HG02973 (cell line): ENCODE measurements around the gene LRFN3.
"Not testable (repeated sequence)": the region's sequence is repeated elsewhere in the genome, so short reads cannot be mapped to it uniquely, and the experiment has no call there.

ENCODE experiments used
- ATAC-seq: cut with Tn5 transposase; IDR thresholded peaks from one replicate; pipeline ENCODE4 v1.9.1; 2021; ENCODE audit warnings: moderate library complexity; ENCODE audit not compliant: unreplicated experiment

Gene LRFN3

GRCh38 chr19:35973487-35973886 lies 37.3 kb downstream of the LRFN3 start:
- no peak for ATAC-seq

GRCh38 chr19:35975608-35976214 lies 39.5 kb downstream of the LRFN3 start:
- no peak for ATAC-seq

DNA sequence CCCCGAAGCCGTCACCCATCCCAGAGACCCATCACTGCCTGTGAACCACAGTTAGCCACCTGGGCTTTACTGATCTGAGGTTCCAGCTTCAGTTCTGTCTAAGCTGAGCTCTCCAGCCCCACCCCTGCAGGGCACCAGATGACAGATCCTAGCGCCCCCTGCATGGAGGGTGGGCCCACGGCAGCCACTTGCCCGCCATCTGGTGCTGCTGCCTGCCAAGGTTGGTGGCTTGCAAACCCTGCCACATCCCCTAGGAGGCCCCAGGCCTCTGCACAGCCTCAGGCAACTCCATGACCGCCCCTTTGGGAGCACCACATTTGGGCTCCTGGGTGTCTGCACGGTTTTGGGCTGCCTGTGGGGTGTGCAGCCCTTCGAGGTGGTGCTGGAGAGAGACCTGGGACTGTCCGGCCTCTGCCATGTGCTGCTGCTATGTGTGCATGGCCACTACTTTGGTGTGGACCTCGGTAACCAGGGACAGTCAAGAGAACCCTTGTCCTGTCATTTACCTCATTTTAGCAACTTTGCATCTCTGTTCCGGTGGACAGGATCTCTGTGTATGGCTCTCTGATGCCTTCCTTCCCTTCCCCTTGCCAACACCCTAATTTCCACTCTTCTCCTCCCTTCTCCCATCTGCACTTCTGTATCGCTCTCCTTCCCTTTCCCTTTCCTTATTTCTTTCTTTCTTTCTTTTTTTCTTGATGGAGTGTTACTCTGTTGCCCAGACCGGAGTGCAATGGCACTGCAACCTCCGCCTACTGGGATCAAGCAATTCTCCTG lies 41.5 kb downstream of the LRFN3 start:
- no peak for ATAC-seq

DNA sequence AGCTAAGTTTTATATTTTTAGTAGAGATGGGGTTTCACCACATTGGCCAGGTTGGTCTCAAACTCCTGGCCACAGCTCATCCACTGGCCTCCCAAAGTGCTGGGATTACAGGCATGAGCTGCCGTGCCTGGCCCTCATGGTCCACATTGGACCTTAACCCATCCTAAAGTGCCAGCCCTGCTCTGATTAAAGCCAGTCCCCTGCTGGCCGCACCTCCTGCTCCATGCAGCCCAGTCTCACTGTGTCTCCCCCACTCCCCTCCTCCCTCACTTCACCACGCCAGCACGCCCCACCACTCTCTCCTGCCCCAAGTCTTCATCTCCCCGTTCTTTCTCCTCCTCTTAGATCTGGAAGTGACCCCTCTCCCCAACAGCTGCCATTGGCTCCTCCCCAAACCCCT lies 42.1 kb downstream of the LRFN3 start:
- ATAC-seq = no peak

DNA sequence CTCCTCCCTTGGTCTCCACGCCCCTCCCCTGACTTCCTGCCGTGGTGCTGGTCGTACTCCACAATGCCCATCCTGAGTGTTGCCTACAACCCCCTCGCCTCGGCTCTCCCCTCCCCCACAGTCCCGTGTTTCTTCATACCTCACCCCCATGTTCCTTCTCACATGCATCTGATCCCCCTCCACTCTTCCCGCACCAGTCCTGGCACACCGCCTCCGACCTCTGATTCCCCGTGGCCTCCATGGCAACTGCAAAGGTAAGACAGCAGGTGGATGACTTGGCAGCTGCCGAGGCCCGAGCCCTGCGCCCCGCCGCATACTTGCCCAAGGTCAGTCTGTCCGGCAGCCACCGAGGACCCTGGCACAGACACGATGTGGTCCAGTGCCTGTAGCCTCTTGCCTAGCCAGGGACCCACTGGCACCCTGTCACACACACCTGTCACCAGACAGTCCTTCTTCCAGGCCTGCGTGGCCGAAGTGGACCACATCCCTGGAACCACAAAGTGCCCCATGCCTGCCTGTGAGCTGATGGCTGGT lies 42.7 kb downstream of the LRFN3 start:
- ATAC-seq = no peak

DNA sequence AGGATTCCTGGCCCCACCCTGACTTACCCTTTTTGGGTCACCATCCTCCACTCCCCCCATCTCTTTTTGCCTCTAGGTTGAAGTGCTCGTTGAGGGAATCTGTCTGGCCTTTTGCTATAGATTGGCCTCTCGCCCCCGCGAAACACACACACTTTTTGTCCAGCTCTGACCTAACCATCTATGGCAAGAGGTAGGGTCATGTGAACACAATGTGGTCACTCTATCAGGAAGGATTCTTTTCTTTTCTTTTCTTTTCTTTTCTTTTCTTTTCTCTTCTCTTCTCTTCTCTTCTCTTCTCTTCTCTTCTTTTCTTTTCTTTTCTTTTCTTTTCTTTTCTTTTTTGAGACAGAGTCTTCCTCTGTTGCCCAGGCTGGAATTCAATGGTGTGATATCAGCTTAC lies 44.8 kb downstream of the LRFN3 start:
- ATAC-seq = not testable (repeated sequence)

GRCh38 chr19:35983177-35983576 lies 47.0 kb downstream of the LRFN3 start:
- no peak for ATAC-seq

DNA sequence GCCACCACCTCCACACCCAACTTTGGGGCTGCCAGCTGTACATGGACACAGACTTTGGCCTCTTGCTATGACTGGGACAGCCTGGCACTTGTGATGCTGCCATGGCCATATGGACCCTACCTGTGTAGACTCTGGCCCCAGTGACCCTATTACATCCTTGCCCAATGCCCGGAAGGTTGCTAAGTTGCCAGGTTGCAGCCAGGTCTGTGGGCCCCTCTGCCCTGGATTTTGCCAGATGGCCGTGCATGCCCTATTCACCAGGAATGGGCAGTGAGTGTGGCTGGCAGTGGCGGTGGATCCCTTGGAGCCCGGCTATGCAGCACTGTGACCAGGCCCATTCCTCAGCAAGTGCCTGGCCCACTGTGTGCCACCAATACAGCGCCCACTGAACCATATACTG lies 49.9 kb downstream of the LRFN3 start:
- no peak for ATAC-seq

DNA sequence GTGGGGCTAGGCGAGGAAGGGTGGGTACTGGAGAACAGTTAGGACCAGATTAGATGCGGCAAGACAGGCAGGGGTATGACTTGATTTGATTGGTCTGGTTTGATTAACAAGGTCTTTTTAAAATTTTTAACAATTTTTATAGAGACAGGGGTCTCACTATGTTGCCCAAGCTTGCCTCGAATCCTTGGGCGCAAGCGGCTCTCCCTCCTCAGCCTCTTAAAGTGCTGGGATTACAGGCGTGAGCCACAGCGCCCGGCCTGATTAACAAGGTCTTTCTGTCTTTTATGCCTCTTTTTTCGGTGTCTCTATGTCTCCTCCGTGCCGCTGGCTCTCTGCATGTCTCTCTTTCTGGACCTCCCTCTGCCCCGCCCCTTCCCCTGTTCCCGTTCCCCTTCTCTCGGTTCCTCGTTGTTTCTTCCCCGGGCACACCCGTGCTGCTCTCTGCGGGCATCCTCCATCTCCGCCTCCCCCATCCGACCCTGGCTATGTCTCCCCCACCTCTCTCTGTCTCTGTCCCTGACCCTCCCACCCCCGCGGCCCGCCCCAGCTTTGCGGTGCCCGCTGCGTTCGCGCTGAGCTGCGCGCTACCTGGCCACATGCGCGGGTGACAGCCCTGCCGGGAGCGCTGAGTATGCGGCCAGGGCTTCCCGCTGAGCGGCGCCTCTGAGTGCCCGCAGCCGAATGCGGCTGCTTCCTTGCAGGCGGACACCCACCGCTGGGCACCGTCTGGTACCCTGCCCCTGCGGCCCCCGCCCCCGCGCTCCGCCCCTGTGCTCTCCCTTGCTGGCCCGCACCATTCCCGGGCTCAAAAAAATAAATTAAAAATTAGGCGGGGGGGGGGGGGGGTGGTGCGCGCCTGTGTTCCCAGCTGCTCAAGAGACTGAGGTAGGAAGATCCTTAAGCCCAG lies 50.7 kb downstream of the LRFN3 start:
- no peak for ATAC-seq

GRCh38 chr19:35987571-35987896 lies 51.4 kb downstream of the LRFN3 start:
- no peak for ATAC-seq

DNA sequence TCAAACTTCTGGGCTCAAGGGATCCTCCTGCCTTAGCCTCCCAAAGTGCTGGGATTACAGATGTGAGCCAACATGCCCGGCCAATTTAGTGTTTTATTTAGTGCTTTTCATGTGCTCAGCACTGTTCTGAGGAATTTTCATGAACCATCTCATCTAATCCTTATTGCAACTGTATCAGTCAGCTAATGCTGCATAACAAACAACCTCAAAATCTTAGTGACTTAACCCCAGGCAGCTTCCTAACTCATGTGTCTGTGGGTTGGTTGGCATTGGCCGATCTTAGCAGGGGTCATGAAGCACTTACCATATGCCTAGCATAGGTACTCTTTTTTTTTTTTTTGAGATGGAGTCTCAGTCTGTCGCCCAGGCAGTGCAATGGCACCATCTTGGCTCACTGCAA lies 52.6 kb downstream of the LRFN3 start:
- no peak for ATAC-seq

- ATAC-seq = no peak
Observed at GRCh38 chr19:35990156-35990555, 54.0 kb downstream of the LRFN3 start.

- no peak for ATAC-seq
Observed at GRCh38 chr19:35990771-35991730, 54.9 kb downstream of the LRFN3 start.

DNA sequence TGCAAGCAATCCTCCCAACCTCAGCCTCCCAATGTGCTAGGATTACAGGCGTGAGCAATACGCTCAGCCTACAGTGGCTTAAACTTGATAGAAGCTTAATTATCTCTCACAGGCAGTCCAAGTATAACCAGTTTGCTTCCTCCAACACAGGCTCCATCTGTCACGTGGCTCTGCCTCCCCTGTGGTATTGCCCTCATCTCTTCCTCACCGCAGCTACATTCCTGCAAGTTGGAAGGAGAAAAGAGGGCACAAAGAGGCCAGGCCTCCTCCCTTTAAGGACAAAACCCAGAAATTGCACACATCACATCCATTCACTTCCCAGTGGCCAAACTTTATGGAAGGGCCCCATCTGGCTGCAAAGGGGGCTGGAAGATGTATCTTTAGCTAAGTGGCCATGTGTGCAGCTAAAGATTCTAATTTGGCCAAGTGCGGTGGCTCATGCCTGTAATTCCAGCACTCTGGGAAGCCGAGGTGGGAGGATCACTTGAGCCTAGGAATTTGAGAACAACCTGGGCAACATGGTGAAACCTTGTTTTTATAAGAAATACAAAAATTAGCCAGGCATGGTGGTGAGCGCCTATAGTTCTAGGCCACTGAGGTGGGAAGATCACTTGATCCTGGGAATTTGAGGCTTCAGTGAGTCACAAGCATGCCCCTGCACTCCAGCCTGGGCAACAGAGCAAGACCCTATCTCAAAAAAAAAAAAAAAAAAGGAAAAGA lies 55.7 kb downstream of the LRFN3 start:
- no peak for ATAC-seq

DNA sequence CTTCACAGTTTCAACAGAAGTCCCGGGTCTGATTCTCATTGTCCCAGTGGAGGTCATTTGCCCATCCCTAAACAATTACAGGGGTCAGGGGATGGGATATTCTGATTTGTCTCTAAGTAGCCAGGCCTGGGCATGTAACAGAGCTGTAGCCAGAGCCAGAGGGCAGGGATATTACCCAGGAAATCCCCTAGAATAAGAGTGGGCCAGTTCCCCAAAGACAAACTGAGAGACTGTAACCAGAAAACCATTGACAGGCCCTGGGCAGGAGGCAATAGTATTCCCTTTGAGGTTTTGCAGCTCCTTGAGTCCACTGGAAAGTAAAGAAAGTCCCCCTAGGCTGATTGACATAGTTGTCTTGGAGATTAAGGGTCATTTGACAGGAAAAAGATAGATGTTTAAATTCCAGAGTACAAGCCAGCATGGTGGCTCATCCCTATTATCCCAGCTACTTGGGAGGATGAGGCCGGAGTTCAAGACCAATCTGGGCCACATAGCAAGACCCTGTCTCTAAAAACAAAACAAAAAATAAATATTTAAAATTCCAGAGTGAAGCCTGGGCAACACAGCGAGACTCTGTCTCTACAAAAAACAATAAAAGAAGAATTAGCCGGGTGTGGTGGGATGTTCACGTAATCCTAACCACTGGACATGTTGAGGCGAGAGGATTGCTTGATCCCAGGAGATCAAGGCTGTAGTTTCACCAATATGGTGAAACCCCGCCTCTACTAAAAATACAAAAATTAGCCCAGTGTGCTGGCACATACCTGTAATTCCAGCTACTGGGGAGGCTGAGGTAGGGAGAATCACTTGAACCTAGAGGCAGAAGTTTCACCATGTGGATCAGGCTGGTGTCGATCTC lies 57.0 kb downstream of the LRFN3 start:
- no peak for ATAC-seq

DNA sequence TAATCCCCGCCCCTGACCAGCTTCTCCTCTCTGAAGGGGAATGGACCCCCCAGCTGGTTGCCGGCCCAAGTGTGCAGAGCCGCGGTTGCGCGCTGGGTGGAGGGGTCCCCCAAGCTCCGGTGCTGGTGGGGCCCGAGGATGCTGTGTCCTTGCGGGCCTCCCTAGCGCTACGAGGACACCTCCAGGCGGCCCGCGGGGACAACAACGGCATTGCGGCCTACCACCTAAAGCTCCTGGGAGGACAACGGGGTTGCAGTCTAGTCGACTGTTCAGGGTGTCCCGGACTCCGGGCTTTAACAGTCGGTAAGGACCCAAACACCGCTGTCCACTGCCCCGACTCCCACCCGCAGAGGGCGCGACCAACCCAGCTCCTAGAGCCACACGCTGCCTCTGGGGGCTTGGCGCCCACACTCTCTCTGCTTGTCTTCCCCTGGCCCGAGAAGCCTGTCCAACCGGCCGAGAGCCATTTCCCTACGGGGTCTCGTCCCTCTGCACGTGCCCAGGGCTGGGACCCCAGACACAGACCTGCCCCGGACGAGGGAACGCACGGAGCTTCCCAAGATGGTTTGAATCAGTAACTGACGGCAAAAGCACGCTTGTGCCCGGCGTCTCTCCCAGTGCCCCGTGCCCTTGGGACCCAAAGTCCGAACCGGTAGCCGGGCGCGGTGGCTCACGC lies 57.9 kb downstream of the LRFN3 start:
- no peak for ATAC-seq
